OCI-LY3 (cell line): ENCODE results near the gene STUB1.

Experiments used
- H2AFZ ChIP-seq: fragments of 200-600, 300-600 bp; shearing (Covaris generic); 2 replicates; pipeline ENCODE4 v1.6.0; 2014; ENCODE audit warnings: antibody characterized with exemption, low read depth, low read length
- H3K27ac ChIP-seq: fragments of 200-600, 300-600 bp; sonication (generic); 2 replicates; pipeline ENCODE4 v1.5.1; 2014; ENCODE audit warnings: mild to moderate bottlenecking, low read length, moderate library complexity, mixed read lengths
- H3K27me3 ChIP-seq: fragments of 200-600, 300-600 bp; sonication (generic); 2 replicates; pipeline ENCODE4 v1.6.1; 2014; ENCODE audit warnings: low read depth, low read length, mixed read lengths
- H3K36me3 ChIP-seq: fragments of 200-600, 300-600 bp; sonication (generic); replicated peaks from 2 replicates; pipeline ENCODE3; 2014; ENCODE audit warnings: low read depth, low read length, mixed read lengths
- H3K4me1 ChIP-seq: fragments of 300-600, 200-600 bp; sonication (generic); 2 replicates; pipeline ENCODE4 v1.6.1; 2014; ENCODE audit warnings: low read length, mixed read lengths
- H3K4me2 ChIP-seq: fragments of 200-600, 300-600 bp; sonication (generic); 2 replicates; pipeline ENCODE4 v1.6.1; 2014; ENCODE audit warnings: low read length, mixed read lengths
- H3K4me3 ChIP-seq: fragments of 300-600, 200-600 bp; sonication (generic); 2 replicates; pipeline ENCODE4 v1.5.1; 2014; ENCODE audit warnings: antibody characterized with exemption, mild to moderate bottlenecking, low read length, moderate library complexity
- H3K79me2 ChIP-seq: fragments of 300-600, 200-600 bp; shearing (Covaris generic); 2 replicates; pipeline ENCODE4 v1.6.1; 2014; ENCODE audit warnings: mild to moderate bottlenecking, low read length, mixed read lengths
- H3K9ac ChIP-seq: fragments of 300-600, 200-600 bp; shearing (Covaris generic); 2 replicates; pipeline ENCODE4 v1.6.0; 2014; ENCODE audit warnings: mild to moderate bottlenecking, low read length, moderate library complexity
- H3K9me3 ChIP-seq: fragments of 200-600, 300-600 bp; shearing (Covaris generic); 2 replicates; pipeline ENCODE4 v1.6.1; 2014; ENCODE audit warnings: low read length, mixed read lengths; ENCODE audit not compliant: insufficient read depth
- H4K20me1 ChIP-seq: fragments of 200-600, 300-600 bp; sonication (generic); 2 replicates; pipeline ENCODE4 v1.6.1; 2016; ENCODE audit warnings: low read length, mixed read lengths; ENCODE audit not compliant: insufficient read depth
- CTCF ChIP-seq: fragments of 200-600, 300-600 bp; sonication (generic); IDR thresholded peaks from 2 replicates; pipeline ENCODE4 v1.5.1; 2014; ENCODE audit warnings: antibody characterized with exemption, low read length, low read depth
- EZH2phosphoT487 ChIP-seq: fragments of 200-600 bp; shearing (Covaris generic); IDR thresholded peaks from 2 replicates; pipeline ENCODE4 v1.6.1; 2018; ENCODE audit warnings: antibody characterized with exemption, mixed run types, low read depth

STUB1 gene

GRCh38 chr16:635573-636205, 44.5 kb upstream of the STUB1 start:
- Histone ChIP-seq H3K4me2 (peak overlapping the region; percentile 91), H3K4me1 (peaks cover 20% of the 10 kb centered on the region), H3K27me3 (no peaks in the 10 kb centered on the region), H3K36me3 (peaks cover 12% of the 10 kb centered on the region), H4K20me1 (peaks cover 10% of the 10 kb centered on the region; the same call in 1 of the 2 replicates), H3K9me3 (no peaks in the 10 kb centered on the region), H3K27ac (peak overlapping the region; percentile 89), H2AFZ (0 out of 2 replicates have a peak overlapping the region, but pooled peaks have one; percentile 42), H3K9ac (peak overlapping the region; percentile 92), H3K4me3 (peak overlapping the region; percentile 92), H3K79me2 (peaks cover 16% of the 10 kb centered on the region)
- no peak for TF ChIP-seq EZH2phosphoT487
- no peak for TF ChIP-seq CTCF

- Histone ChIP-seq H3K27me3 (no peaks in the 10 kb centered on the region), H3K36me3 (peaks cover 12% of the 10 kb centered on the region), H3K9me3 (no peaks in the 10 kb centered on the region), H2AFZ (peak within 1 kb of the TSS; percentile 42; the same call in 1 of the 2 replicates), H3K4me2 (peak within 1 kb of the TSS; percentile 91), H3K4me3 (peak within 1 kb of the TSS; percentile 92), H3K27ac (peak within 1 kb of the TSS; percentile 89), H4K20me1 (peaks cover 10% of the 10 kb centered on the region; the same call in 1 of the 2 replicates), H3K79me2 (peaks cover 16% of the 10 kb centered on the region), H3K4me1 (peaks cover 20% of the 10 kb centered on the region), H3K9ac (peak within 1 kb of the TSS; percentile 92)
- TF ChIP-seq EZH2phosphoT487 (no peak), CTCF (no peak)
Observed at GRCh38 chr16:636206-637080, 43.8 kb upstream of the STUB1 start, which contains the start of gene METTL26. Gene METTL26 (minus strand): TSS chr16:636305. CDS start chr16:636290, 15 bp downstream.

GRCh38 chr16:637081-638018, 42.9 kb upstream of the STUB1 start:
- H3K9me3 ChIP-seq, result no peaks in the 10 kb centered on the region
- H3K27me3 ChIP-seq, result no peaks in the 10 kb centered on the region
- H4K20me1 ChIP-seq, result peaks cover 10% of the 10 kb centered on the region; the same call in 1 of the 2 replicates
- H3K9ac ChIP-seq, result peak overlapping the region; percentile 92
- peaks cover 23% of the 10 kb centered on the region for H3K79me2 ChIP-seq
- peak overlapping the region; percentile 91 for H3K4me2 ChIP-seq
- H2AFZ ChIP-seq, result no peak overlapping the region
- peaks cover 20% of the 10 kb centered on the region for H3K4me1 ChIP-seq
- peak overlapping the region; percentile 89; the same call in 1 of the 2 replicates for H3K27ac ChIP-seq
- H3K36me3 ChIP-seq, result peaks cover 12% of the 10 kb centered on the region
- peak overlapping the region; percentile 92 for H3K4me3 ChIP-seq
- TF ChIP-seq EZH2phosphoT487 (no peak), CTCF (no peak)
